HepG2 (cell line): ENCODE data around the gene SDHD. TPM values are rescaled to one million over a fixed set of nuclear protein-coding genes. Genes with fewer than 3 reads are reported as not detected.
A peak's percentile ranks its signal among the peaks of the same experiment; 100 is the strongest.

Experiments
- AGO1 ChIP-seq: fragments of 200-400 bp; formaldehyde crosslinking; IDR thresholded peaks from 2 replicates; pipeline ENCODE4 v1.6.1; 2017; ENCODE audit warnings: mild to moderate bottlenecking, low read depth, low read length, moderate library complexity; ENCODE audit not compliant: poor library complexity, severe bottlenecking
- AKAP8 ChIP-seq: sonication (generic); formaldehyde crosslinking; IDR thresholded peaks from 2 replicates; pipeline ENCODE4 v1.5.1; 2020; ENCODE audit warnings: mild to moderate bottlenecking, missing genetic modification reagents
- ISL2 ChIP-seq: sonication (generic); formaldehyde crosslinking; IDR thresholded peaks from 2 replicates; pipeline ENCODE4 v1.5.0; 2020; ENCODE audit warnings: missing genetic modification reagents
- MXD4 ChIP-seq: IDR thresholded peaks from 2 replicates; pipeline ENCODE4 v1.6.1; 2016; ENCODE audit warnings: mild to moderate bottlenecking, missing biosample characterization, missing genetic modification reagents
- NFE2L2 ChIP-seq: fragments of 150-350 bp; IDR thresholded peaks from 2 replicates; pipeline ENCODE4 v1.6.1; 2014; ENCODE audit warnings: low read length
- POLR2G ChIP-seq: fragments of 200-400 bp; formaldehyde crosslinking; IDR thresholded peaks from 2 replicates; pipeline ENCODE4 v1.6.1; 2018; ENCODE audit warnings: mild to moderate bottlenecking, low read depth, low read length, moderate library complexity
- RFXANK ChIP-seq: IDR thresholded peaks from 2 replicates; pipeline ENCODE4 v1.6.1; 2016
- SIN3A ChIP-seq: IDR thresholded peaks from 2 replicates; pipeline ENCODE4 v1.6.1; 2011; ENCODE audit warnings: low read depth, mild to moderate bottlenecking, control low read depth, low read length, borderline replicate concordance
- SRY ChIP-seq: sonication (generic); formaldehyde crosslinking; IDR thresholded peaks from 2 replicates; pipeline ENCODE4 v1.8.0; 2022; ENCODE audit warnings: mild to moderate bottlenecking, missing genetic modification reagents
- SUZ12 ChIP-seq: fragments of 150-350 bp; IDR thresholded peaks from 2 replicates; pipeline ENCODE4 v1.6.1; 2014; ENCODE audit warnings: low read depth, low read length
- TARDBP ChIP-seq: sonication (generic); formaldehyde crosslinking; IDR thresholded peaks from 2 replicates; pipeline ENCODE4 v1.8.0; 2022; ENCODE audit warnings: mild to moderate bottlenecking, missing genetic modification reagents
- ZBTB42 ChIP-seq: sonication (generic); formaldehyde crosslinking; IDR thresholded peaks from 2 replicates; pipeline ENCODE4 v1.5.0; 2020; ENCODE audit warnings: mild to moderate bottlenecking, missing genetic modification reagents
- ZBTB7A ChIP-seq: sonication (generic); formaldehyde crosslinking; IDR thresholded peaks from 2 replicates; pipeline ENCODE4 v1.8.0; 2022; ENCODE audit warnings: mild to moderate bottlenecking, missing genetic modification reagents
- ZKSCAN8 ChIP-seq: IDR thresholded peaks from 2 replicates; pipeline ENCODE4 v1.6.1; 2016; ENCODE audit warnings: borderline replicate concordance, missing genetic modification reagents, missing compliant biosample characterization
- ZNF678 ChIP-seq: sonication (generic); formaldehyde crosslinking; IDR thresholded peaks from 2 replicates; pipeline ENCODE4 v1.4.0; 2020; ENCODE audit warnings: mild to moderate bottlenecking, missing genetic modification reagents
- polyA plus RNA-seq, 8 experiments: library from polyadenylated mRNA; depleted of rRNA in 3 of 8; stranded (reverse) in 7 of 8; unstranded in 1 of 8; fragments of >200 nt; fragmentation: Illumina TruSeq in 4 of 8; extraction: Trizol in 4 of 8; gene quantifications; 2 replicates each; pipeline versions ENCODE4 v1.2.1 to v1.2.3, GENCODE V29; 2011 to 2016; ENCODE audit warnings: low read depth in 4 of 8, missing spikeins in 1 of 8, mixed read lengths in 1 of 8; ENCODE audit not compliant: insufficient read depth in 1 of 8
- total RNA-seq, 5 experiments: library from RNA; depleted of rRNA; stranded (reverse); fragments of >200 nt; fragmentation: Illumina TruSeq; extraction: Trizol; gene quantifications; 2 replicates each; pipeline ENCODE4 v1.2.3, GENCODE V29; 2016; ENCODE audit warnings: low read depth in 1 of 5
- TF ChIP-seq, protein P1 (sequence below): sonication (generic); formaldehyde crosslinking; IDR thresholded peaks from 2 replicates; pipeline ENCODE4 v1.8.1; 2023; ENCODE audit warnings: mild to moderate bottlenecking, missing genetic modification reagents
- TF ChIP-seq, protein P2 (sequence below): sonication (generic); formaldehyde crosslinking; IDR thresholded peaks from 2 replicates; pipeline ENCODE4 v1.4.0; 2020; ENCODE audit warnings: mild to moderate bottlenecking, missing genetic modification reagents
- TF ChIP-seq, protein P3 (sequence below): sonication (generic); formaldehyde crosslinking; IDR thresholded peaks from 2 replicates; pipeline ENCODE4 v1.8.1; 2023; ENCODE audit warnings: missing genetic modification reagents, mild to moderate bottlenecking, borderline replicate concordance
- TF ChIP-seq, protein P4 (sequence below), 2 experiments: sonication (generic) in 1 of 2; formaldehyde crosslinking in 1 of 2; IDR thresholded peaks; 2 replicates each; pipeline versions ENCODE4 v1.5.1 to v1.6.1; 2011 to 2020; ENCODE audit warnings: borderline replicate concordance in 1 of 2, low read depth in 1 of 2, low read length in 1 of 2, mild to moderate bottlenecking in 1 of 2, missing genetic modification reagents in 1 of 2, moderate library complexity in 1 of 2
- TF ChIP-seq, protein P5 (sequence below): sonication (generic); formaldehyde crosslinking; IDR thresholded peaks from 2 replicates; pipeline ENCODE4 v1.4.0; 2020; ENCODE audit warnings: mild to moderate bottlenecking, missing genetic modification reagents
- TF ChIP-seq, protein P6 (sequence below): sonication (generic); formaldehyde crosslinking; IDR thresholded peaks from 2 replicates; pipeline ENCODE4 v1.5.1; 2020; ENCODE audit warnings: mild to moderate bottlenecking, missing genetic modification reagents, borderline replicate concordance
- TF ChIP-seq, protein P7 (sequence below): sonication (generic); formaldehyde crosslinking; IDR thresholded peaks from 2 replicates; pipeline ENCODE4 v1.4.0; 2020; ENCODE audit warnings: missing genetic modification reagents, mild to moderate bottlenecking, borderline replicate concordance

The SDHD gene
- total and polyA plus RNA-seq, 2 of the 13 experiments (the other 11 are each of a cell fraction or from before 2014, with no cell fraction given) = 117 to 123 TPM

DNA sequence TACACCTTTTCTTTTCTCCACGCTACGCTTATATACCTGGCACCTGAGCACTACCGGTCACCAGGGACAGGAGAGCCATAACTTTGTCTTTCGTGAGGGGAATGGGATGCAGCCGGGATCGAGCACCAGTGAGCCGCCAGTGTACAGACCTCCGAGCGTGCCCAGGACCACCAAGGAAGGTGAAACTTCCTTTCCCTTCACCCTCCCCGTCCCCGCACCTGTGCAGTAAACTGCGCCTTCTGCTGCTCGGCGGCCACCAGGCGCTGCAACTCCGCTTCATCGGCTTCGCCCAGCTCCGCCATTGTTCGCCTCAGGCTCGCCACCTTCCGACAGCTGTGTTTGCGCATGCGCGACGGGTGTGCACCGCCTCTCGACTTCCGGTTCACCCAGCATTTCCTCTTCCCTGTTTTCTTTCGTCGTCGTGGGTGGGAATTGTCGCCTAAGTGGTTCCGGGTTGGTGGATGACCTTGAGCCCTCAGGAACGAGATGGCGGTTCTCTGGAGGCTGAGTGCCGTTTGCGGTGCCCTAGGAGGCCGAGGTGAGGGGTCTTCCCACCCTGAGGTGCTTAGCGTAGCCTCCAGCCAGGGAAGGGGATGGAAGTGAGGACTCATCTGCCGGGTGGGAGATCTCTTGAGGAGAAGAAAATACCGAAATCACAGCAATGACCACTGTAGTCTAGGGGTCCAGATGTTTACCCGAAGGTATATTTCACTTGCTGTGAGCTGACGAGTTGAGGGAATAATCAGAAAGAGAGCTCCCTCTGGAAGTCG is at the start of gene SDHD, which contains the start of gene TIMM8B (continued):
- TF ChIP-seq, protein P1, sequence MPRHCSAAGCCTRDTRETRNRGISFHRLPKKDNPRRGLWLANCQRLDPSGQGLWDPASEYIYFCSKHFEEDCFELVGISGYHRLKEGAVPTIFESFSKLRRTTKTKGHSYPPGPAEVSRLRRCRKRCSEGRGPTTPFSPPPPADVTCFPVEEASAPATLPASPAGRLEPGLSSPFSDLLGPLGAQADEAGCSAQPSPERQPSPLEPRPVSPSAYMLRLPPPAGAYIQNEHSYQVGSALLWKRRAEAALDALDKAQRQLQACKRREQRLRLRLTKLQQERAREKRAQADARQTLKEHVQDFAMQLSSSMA (CRISPR knock-in tag) = no peak
- TF ChIP-seq ZKSCAN8 (CRISPR knock-in tag) (no peak), NFE2L2 (no peak), POLR2G (peak; percentile 95), ZNF678 (no peak), AKAP8 (peak; percentile 94), SIN3A (peak; percentile 92; the same call in 1 of the 2 replicates), TARDBP (peak; percentile 74), ZBTB42 (CRISPR knock-in tag) (no peak), MXD4 (peak; percentile 81), RFXANK (CRISPR knock-in tag) (no peak), AGO1 (peak; percentile 80), ZBTB7A (CRISPR knock-in tag) (0 out of 2 replicates have a peak, but pooled peaks have one; percentile 35), SRY (CRISPR knock-in tag) (no peak), ISL2 (CRISPR knock-in tag) (peak; percentile 59; the same call in 1 of the 2 replicates), SUZ12 (no peak)
- TF ChIP-seq, protein P2, sequence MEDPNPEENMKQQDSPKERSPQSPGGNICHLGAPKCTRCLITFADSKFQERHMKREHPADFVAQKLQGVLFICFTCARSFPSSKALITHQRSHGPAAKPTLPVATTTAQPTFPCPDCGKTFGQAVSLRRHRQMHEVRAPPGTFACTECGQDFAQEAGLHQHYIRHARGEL (CRISPR knock-in tag) = no peak
- TF ChIP-seq, protein P3, sequence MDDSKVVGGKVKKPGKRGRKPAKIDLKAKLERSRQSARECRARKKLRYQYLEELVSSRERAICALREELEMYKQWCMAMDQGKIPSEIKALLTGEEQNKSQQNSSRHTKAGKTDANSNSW (CRISPR knock-in tag) = no peak
- TF ChIP-seq, protein P4, sequence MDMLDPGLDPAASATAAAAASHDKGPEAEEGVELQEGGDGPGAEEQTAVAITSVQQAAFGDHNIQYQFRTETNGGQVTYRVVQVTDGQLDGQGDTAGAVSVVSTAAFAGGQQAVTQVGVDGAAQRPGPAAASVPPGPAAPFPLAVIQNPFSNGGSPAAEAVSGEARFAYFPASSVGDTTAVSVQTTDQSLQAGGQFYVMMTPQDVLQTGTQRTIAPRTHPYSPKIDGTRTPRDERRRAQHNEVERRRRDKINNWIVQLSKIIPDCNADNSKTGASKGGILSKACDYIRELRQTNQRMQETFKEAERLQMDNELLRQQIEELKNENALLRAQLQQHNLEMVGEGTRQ (IDR thresholded peaks at IDR 0.05; ENCODE audit: low read depth, low read length) = no peak
- TF ChIP-seq, protein P4 (CRISPR knock-in tag; IDR thresholded peaks at IDR 0.05; ENCODE audit: borderline replicate concordance) = no peak
- TF ChIP-seq, protein P5, sequence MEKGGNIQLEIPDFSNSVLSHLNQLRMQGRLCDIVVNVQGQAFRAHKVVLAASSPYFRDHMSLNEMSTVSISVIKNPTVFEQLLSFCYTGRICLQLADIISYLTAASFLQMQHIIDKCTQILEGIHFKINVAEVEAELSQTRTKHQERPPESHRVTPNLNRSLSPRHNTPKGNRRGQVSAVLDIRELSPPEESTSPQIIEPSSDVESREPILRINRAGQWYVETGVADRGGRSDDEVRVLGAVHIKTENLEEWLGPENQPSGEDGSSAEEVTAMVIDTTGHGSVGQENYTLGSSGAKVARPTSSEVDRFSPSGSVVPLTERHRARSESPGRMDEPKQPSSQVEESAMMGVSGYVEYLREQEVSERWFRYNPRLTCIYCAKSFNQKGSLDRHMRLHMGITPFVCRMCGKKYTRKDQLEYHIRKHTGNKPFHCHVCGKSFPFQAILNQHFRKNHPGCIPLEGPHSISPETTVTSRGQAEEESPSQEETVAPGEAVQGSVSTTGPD (CRISPR knock-in tag) = no peak
- TF ChIP-seq, protein P6, sequence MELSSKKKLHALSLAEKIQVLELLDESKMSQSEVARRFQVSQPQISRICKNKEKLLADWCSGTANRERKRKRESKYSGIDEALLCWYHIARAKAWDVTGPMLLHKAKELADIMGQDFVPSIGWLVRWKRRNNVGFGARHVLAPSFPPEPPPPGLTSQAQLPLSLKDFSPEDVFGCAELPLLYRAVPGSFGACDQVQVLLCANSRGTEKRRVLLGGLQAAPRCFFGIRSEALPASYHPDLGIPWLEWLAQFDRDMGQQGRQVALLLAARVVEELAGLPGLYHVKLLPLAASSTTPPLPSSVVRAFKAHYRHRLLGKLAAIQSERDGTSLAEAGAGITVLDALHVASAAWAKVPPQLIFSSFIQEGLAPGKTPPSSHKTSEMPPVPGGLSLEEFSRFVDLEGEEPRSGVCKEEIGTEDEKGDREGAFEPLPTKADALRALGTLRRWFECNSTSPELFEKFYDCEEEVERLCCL (CRISPR knock-in tag) = no peak
- TF ChIP-seq, protein P7, sequence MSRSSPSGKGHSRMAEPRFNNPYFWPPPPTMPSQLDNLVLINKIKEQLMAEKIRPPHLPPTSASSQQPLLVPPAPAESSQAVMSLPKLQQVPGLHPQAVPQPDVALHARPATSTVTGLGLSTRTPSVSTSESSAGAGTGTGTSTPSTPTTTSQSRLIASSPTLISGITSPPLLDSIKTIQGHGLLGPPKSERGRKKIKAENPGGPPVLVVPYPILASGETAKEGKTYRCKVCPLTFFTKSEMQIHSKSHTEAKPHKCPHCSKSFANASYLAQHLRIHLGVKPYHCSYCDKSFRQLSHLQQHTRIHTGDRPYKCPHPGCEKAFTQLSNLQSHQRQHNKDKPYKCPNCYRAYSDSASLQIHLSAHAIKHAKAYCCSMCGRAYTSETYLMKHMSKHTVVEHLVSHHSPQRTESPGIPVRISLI (CRISPR knock-in tag) = 0 out of 2 replicates have a peak, but pooled peaks have one; percentile 19
